H1 (cell line): ENCODE data around the gene SYNGR3. TPM values are rescaled to one million over a fixed set of nuclear protein-coding genes. Genes with fewer than 3 reads are reported as not detected.

Experiments
- CTCF ChIA-PET: fragments of 300-600 bp; sonication (Branson Sonifier 250); formaldehyde crosslinking; loops from one replicate; lab custom pipeline; 2021; ENCODE audit not compliant: partially characterized antibody; lab: Charles Lee
- POLR2A ChIA-PET: fragments of 300-600 bp; sonication (Branson Sonifier 250); formaldehyde crosslinking; loops from one replicate; lab custom pipeline; 2021; ENCODE audit warnings: inconsistent platforms; ENCODE audit not compliant: partially characterized antibody; lab: Charles Lee
- DNase-seq, 2 experiments: peaks; one replicate each; pipeline versions ENCODE4 v3.0.0 to v3.0.0-alpha.2; 2010 to 2022; ENCODE audit warnings: low spot score in 2 of 2, low read depth in 1 of 2, mixed read lengths in 1 of 2
- FAIRE-seq: peaks from 2 replicates; lab custom pipeline; 2011; peaks lifted over from hg19 to GRCh38; lab: Jason Lieb, UNC
- H2AFZ ChIP-seq: 2 replicates; pipeline ENCODE4 v1.8.1; 2012; ENCODE audit warnings: low read length, inconsistent platforms
- H2AK5ac ChIP-seq: 2 replicates; pipeline ENCODE4 v1.6.1; 2013; ENCODE audit warnings: low read depth, low read length
- H2BK120ac ChIP-seq: replicated peaks from 2 replicates; pipeline ENCODE3; 2013; ENCODE audit warnings: low read depth, low read length, inconsistent platforms
- H2BK12ac ChIP-seq: 2 replicates; pipeline ENCODE4 v1.6.1; 2013; ENCODE audit warnings: low read depth, low read length
- H2BK15ac ChIP-seq: 2 replicates; pipeline ENCODE4 v1.6.1; 2013; ENCODE audit warnings: low read length
- H2BK20ac ChIP-seq: 2 replicates; pipeline ENCODE4 v1.6.1; 2013; ENCODE audit warnings: low read length
- H2BK5ac ChIP-seq: 2 replicates; pipeline ENCODE4 v1.6.1; 2013; ENCODE audit warnings: low read depth, low read length
- H3K14ac ChIP-seq: 2 replicates; pipeline ENCODE4 v1.6.1; 2013; ENCODE audit warnings: inconsistent platforms; ENCODE audit not compliant: insufficient read length
- H3K18ac ChIP-seq: 2 replicates; pipeline ENCODE4 v1.6.1; 2013; ENCODE audit warnings: low read length; ENCODE audit errors: extremely low read depth
- H3K23ac ChIP-seq: 2 replicates; pipeline ENCODE4 v1.6.1; 2013; ENCODE audit warnings: inconsistent platforms; ENCODE audit not compliant: insufficient read length
- H3K23me2 ChIP-seq: 2 replicates; pipeline ENCODE4 v1.6.1; 2013; ENCODE audit warnings: low read depth, low read length
- H3K27ac ChIP-seq: 2 replicates; pipeline ENCODE4 v1.6.1; 2011; ENCODE audit warnings: low read depth, low read length, inconsistent platforms
- H3K27me3 ChIP-seq, 4 experiments: replicated peaks in 1 of 4; 1 replicate in 1 of 4; 2 replicates in 3 of 4; pipeline versions ENCODE4 v1.6.1 to v1.8.1; 2011 to 2013; ENCODE audit warnings: low read length in 3 of 4, mild to moderate bottlenecking in 3 of 4, inconsistent platforms in 2 of 4, mixed read lengths in 2 of 4, moderate library complexity in 1 of 4; ENCODE audit not compliant: control insufficient read depth in 3 of 4, insufficient read depth in 3 of 4; ENCODE audit errors: extremely low read depth in 1 of 4
- H3K36me3 ChIP-seq, 4 experiments: 2 replicates each; pipeline versions ENCODE4 v1.6.1 to v1.8.1; 2011 to 2013; ENCODE audit warnings: mild to moderate bottlenecking in 4 of 4, low read length in 3 of 4, moderate library complexity in 2 of 4, control low read depth in 1 of 4, inconsistent platforms in 1 of 4; ENCODE audit not compliant: insufficient read depth in 4 of 4, control insufficient read depth in 2 of 4
- H3K4ac ChIP-seq: replicated peaks from 2 replicates; pipeline ENCODE3; 2013; ENCODE audit warnings: low read length, low read depth, mixed read lengths, inconsistent platforms; ENCODE audit not compliant: insufficient read length
- H3K4me1 ChIP-seq, 4 experiments: replicated peaks in 1 of 4; 1 replicate in 1 of 4; 2 replicates in 3 of 4; pipeline versions ENCODE4 v1.6.1 to v1.8.1; 2011 to 2013; ENCODE audit warnings: low read length in 3 of 4, inconsistent platforms in 2 of 4, mixed read lengths in 1 of 4; ENCODE audit not compliant: insufficient read depth in 4 of 4, control insufficient read depth in 3 of 4
- H3K4me2 ChIP-seq, 2 experiments: 2 replicates each; pipeline versions ENCODE4 v1.6.1 to v1.8.1; 2011 to 2013; ENCODE audit warnings: low read depth in 2 of 2, low read length in 2 of 2, control low read depth in 1 of 2, inconsistent platforms in 1 of 2, mild to moderate bottlenecking in 1 of 2; ENCODE audit not compliant: insufficient read depth in 1 of 2
- H3K4me3 ChIP-seq, 4 experiments: fragments of 200-600, 300-600 bp in 1 of 4; sonication (generic), shearing (Covaris generic), sonication (Bioruptor Twin) in 1 of 4; 2 replicates each; pipeline versions ENCODE4 v1.5.1 to v1.8.1; 2011 to 2016; ENCODE audit warnings: low read length in 4 of 4, low read depth in 3 of 4, control low read depth in 2 of 4, inconsistent platforms in 2 of 4, mild to moderate bottlenecking in 2 of 4, mixed read lengths in 1 of 4, moderate library complexity in 1 of 4; ENCODE audit not compliant: insufficient read depth in 2 of 4; ENCODE audit errors: extremely low read depth in 1 of 4
- H3K56ac ChIP-seq: replicated peaks from 2 replicates; pipeline ENCODE3; 2013; ENCODE audit warnings: low read depth, mild to moderate bottlenecking, mixed read lengths, low read length, inconsistent platforms; ENCODE audit not compliant: insufficient read length
- H3K79me1 ChIP-seq: 2 replicates; pipeline ENCODE4 v1.6.1; 2013; ENCODE audit warnings: low read depth, low read length, control low read depth
- H3K79me2 ChIP-seq, 2 experiments: 2 replicates each; pipeline versions ENCODE4 v1.6.1 to v1.8.1; 2012 to 2013; ENCODE audit warnings: low read length in 2 of 2, mild to moderate bottlenecking in 2 of 2, inconsistent platforms in 1 of 2; ENCODE audit not compliant: insufficient read depth in 2 of 2, control insufficient read depth in 1 of 2
- H3K9ac ChIP-seq, 4 experiments: replicated peaks in 1 of 4; 1 replicate in 1 of 4; 2 replicates in 3 of 4; pipeline versions ENCODE4 v1.6.1 to v1.8.1; 2011 to 2013; ENCODE audit warnings: low read depth in 3 of 4, low read length in 3 of 4, control low read depth in 2 of 4, mild to moderate bottlenecking in 2 of 4, moderate library complexity in 2 of 4, inconsistent platforms in 1 of 4; ENCODE audit errors: extremely low read depth in 1 of 4
- H3K9me3 ChIP-seq, 2 experiments: 2 replicates each; pipeline versions ENCODE4 v1.6.1 to v1.8.1; 2012 to 2013; ENCODE audit warnings: mild to moderate bottlenecking in 2 of 2, moderate library complexity in 2 of 2, control low read depth in 1 of 2, inconsistent platforms in 1 of 2, low read depth in 1 of 2, low read length in 1 of 2, mixed read lengths in 1 of 2; ENCODE audit not compliant: insufficient read depth in 2 of 2
- H4K20me1 ChIP-seq, 2 experiments: replicated peaks in 1 of 2; 2 replicates each; pipeline versions ENCODE3 to v1.8.1; 2011 to 2013; ENCODE audit warnings: inconsistent platforms in 2 of 2, low read length in 2 of 2, mild to moderate bottlenecking in 1 of 2; ENCODE audit not compliant: insufficient read depth in 2 of 2, control insufficient read depth in 1 of 2
- H4K5ac ChIP-seq: 2 replicates; pipeline ENCODE4 v1.6.1; 2013; ENCODE audit warnings: low read length, low read depth, mixed read lengths, inconsistent platforms; ENCODE audit not compliant: insufficient read length
- H4K8ac ChIP-seq: 2 replicates; pipeline ENCODE4 v1.8.0; 2013; ENCODE audit warnings: mild to moderate bottlenecking, moderate library complexity, low read length, inconsistent platforms; ENCODE audit not compliant: insufficient read depth; ENCODE audit errors: extremely low read depth
- H4K91ac ChIP-seq: replicated peaks from 2 replicates; pipeline ENCODE3; 2013; ENCODE audit warnings: low read length, mixed read lengths, inconsistent platforms; ENCODE audit not compliant: insufficient read length
- ASH2L ChIP-seq: fragments of 200-600, 300-600 bp; sonication (generic); IDR thresholded peaks from one replicate; pipeline ENCODE4 v1.7.1; 2017; ENCODE audit warnings: low read length
- HDAC2 ChIP-seq, 2 experiments: fragments of 300-600 bp in 1 of 2; sonication (generic) in 1 of 2; IDR thresholded peaks; 2 replicates each; pipeline ENCODE4 v1.6.1; 2011 to 2012; ENCODE audit warnings: low read depth in 2 of 2, low read length in 2 of 2, mild to moderate bottlenecking in 2 of 2, moderate library complexity in 2 of 2, borderline replicate concordance in 1 of 2, inconsistent platforms in 1 of 2
- JUN ChIP-seq: IDR thresholded peaks from 2 replicates; pipeline ENCODE4 v1.6.1; 2011; ENCODE audit warnings: low read depth, mild to moderate bottlenecking, improper control_type of control experiment, low read length
- JUND ChIP-seq: IDR thresholded peaks from 2 replicates; pipeline ENCODE4 v1.6.1; 2011; ENCODE audit warnings: mild to moderate bottlenecking, improper control_type of control experiment, low read length
- KDM1A ChIP-seq: fragments of 200-600, 300-600 bp; sonication (generic); IDR thresholded peaks from 2 replicates; pipeline ENCODE4 v1.7.1; 2016; ENCODE audit warnings: mild to moderate bottlenecking, low read length, borderline replicate concordance
- NANOG ChIP-seq: IDR thresholded peaks from 2 replicates; pipeline ENCODE4 v1.6.1; 2011; ENCODE audit warnings: low read length, low read depth, mild to moderate bottlenecking, inconsistent platforms; ENCODE audit not compliant: insufficient read depth, poor library complexity, severe bottlenecking
- RBBP5 ChIP-seq: IDR thresholded peaks from 2 replicates; pipeline ENCODE4 v1.7.1; 2012; ENCODE audit warnings: low read depth, mild to moderate bottlenecking, inconsistent platforms, low read length, moderate library complexity, borderline replicate concordance
- RXRA ChIP-seq: IDR thresholded peaks from 2 replicates; pipeline ENCODE4 v1.6.1; 2011; ENCODE audit warnings: low read depth, mild to moderate bottlenecking, low read length, moderate library complexity; ENCODE audit not compliant: insufficient read depth
- SIRT6 ChIP-seq: IDR thresholded peaks from one replicate; pipeline ENCODE4 v1.7.1; 2012; ENCODE audit warnings: low read length, inconsistent platforms
- TAF1 ChIP-seq: IDR thresholded peaks from 2 replicates; pipeline ENCODE4 v1.6.1; 2011; ENCODE audit warnings: mild to moderate bottlenecking, low read depth, low read length
- WGBS, 2 experiments: shearing (Covaris generic) in 1 of 2; methylation state at CpG; one replicate each; pipeline versions ENCODE4 v1.1.6 to v1.1.7; 2013 to 2015; ENCODE audit warnings: low lambda C conversion rate in 2 of 2, mixed read lengths in 2 of 2, inconsistent platforms in 1 of 2, low coverage in 1 of 2, missing lambda C conversion rate in 1 of 2; ENCODE audit not compliant: insufficient replicate concordance in 2 of 2, insufficient coverage in 1 of 2, insufficient read length in 1 of 2; ENCODE audit errors: extremely low coverage in 1 of 2, missing lambda C conversion rate in 1 of 2; 5-methylcytosine and 5-hydroxymethylcytosine counted together
- polyA plus RNA-seq, 7 experiments: library from polyadenylated mRNA; depleted of rRNA in 3 of 7; stranded (reverse) in 5 of 7; unstranded in 2 of 7; fragments of >200 nt in 5 of 7; fragments of 200-250 nt in 2 of 7; gene quantifications; 1 replicate in 5 of 7; 2 replicates in 1 of 7; 4 replicates in 1 of 7; pipeline versions ENCODE4 v1.2.1 to v1.2.3, GENCODE V29; 2011 to 2013; ENCODE audit warnings: missing spikeins in 2 of 7, mixed read lengths in 2 of 7
- total RNA-seq: library from RNA; stranded (reverse); fragmentation: NEBNext Ultra II Directional; extraction: Animal tissue kit (Norgen Biotek cat#: 25700); gene quantifications from 2 replicates; pipeline ENCODE4 v1.2.1, GENCODE V29; 2021

SYNGR3 gene
- total and polyA plus RNA-seq, 2 of the 8 experiments (the other 6 are each of a cell fraction or from before 2014, with no cell fraction given), result 36.2 to 49.9 TPM

GRCh38 chr16:2009791-2010510, 20.2 kb downstream of the SYNGR3 start, which contains the start of gene ZNF598:
Gene ZNF598, minus strand, starts transcription at chr16:2009821.
- no peaks in the 10 kb centered on the region for H3K9me3 ChIP-seq
- peak within 1 kb of the TSS; percentile 89 to 92 for H3K4me2 ChIP-seq
- CTCF ChIA-PET, result no interaction called here
- peak in 1 of 2 experiments; percentile 82 for DNase-seq
- peak within 1 kb of the TSS; percentile 66 to 95 (median 83) for H3K4me3 ChIP-seq
- peak within 1 kb of the TSS; percentile 98 for H4K91ac ChIP-seq
- peak within 1 kb of the TSS; percentile 3 for H3K56ac ChIP-seq
- H3K79me1 ChIP-seq, result peaks cover 9% of the 10 kb centered on the region; the same call in 1 of the 2 replicates
- H3K4me1 ChIP-seq, result peaks cover 3 to 26% (median 15%) of the 10 kb centered on the region in 4 experiments
- POLR2A ChIA-PET, result interaction anchor here (0.6 to 2.8 kb wide), 8 partner anchors 13 to 145 kb away, joined by 3 to 17 read pairs (median 6); partner anchors contain the start of genes RPS2, TBL3 and TRAF7
- H3K4ac ChIP-seq, result peak within 1 kb of the TSS; percentile 96
- H3K9ac ChIP-seq, result peak within 1 kb of the TSS; percentile 79 to 83 (median 80)
- H3K23ac ChIP-seq, result no peak within 1 kb of the TSS
- H3K23me2 ChIP-seq, result peaks cover 12% of the 10 kb centered on the region; the same call in 1 of the 2 replicates
- H2AFZ ChIP-seq, result peak within 1 kb of the TSS; percentile 4
- H4K5ac ChIP-seq, result peak within 1 kb of the TSS; percentile 96
- peak within 1 kb of the TSS; percentile 53 for H2AK5ac ChIP-seq
- H2BK15ac ChIP-seq, result peak within 1 kb of the TSS; percentile 36; the same call in 1 of the 2 replicates
- 7% methylated on average over 34 of the region's 52 CpGs; no CpG with 5 or more reads in 1 of the 2 experiments for WGBS, 2 experiments
- peak within 1 kb of the TSS; percentile 98 for H3K18ac ChIP-seq
- peak within 1 kb of the TSS; percentile 79 for H2BK5ac ChIP-seq
- peak within 1 kb of the TSS; percentile 51 for H2BK120ac ChIP-seq
- peaks cover 15 to 36% of the 10 kb centered on the region in 2 experiments for H4K20me1 ChIP-seq
- H4K8ac ChIP-seq, result peak within 1 kb of the TSS; percentile 84
- no peak for FAIRE-seq
- H3K36me3 ChIP-seq, result 0 out of 8 replicates have a peak, but pooled peaks cover 0 to 2% (median 0%) of the 10 kb centered on the region in 4 experiments
- H3K14ac ChIP-seq, result peak within 1 kb of the TSS; percentile 67
- H3K27me3 ChIP-seq, result no peaks in the 10 kb centered on the region
- no peak within 1 kb of the TSS for H2BK20ac ChIP-seq
- H3K79me2 ChIP-seq, result peaks cover 22 to 43% of the 10 kb centered on the region in 2 experiments; a peak in 3 of 4 replicates
- H3K27ac ChIP-seq, result peak within 1 kb of the TSS; percentile 61
- no peak within 1 kb of the TSS for H2BK12ac ChIP-seq
- TF ChIP-seq RXRA (no peak), RBBP5 (no peak), HDAC2 (IDR thresholded peaks at IDR 0.05; ENCODE audit: borderline replicate concordance in 1 of 2, low read depth in 2 of 2, low read length in 2 of 2) (peak in 1 of 2 experiments; percentile 71; a peak in 1 of 4 replicates), SIRT6 (no peak), NANOG (no peak), JUN (no peak), KDM1A (no peak), TAF1 (peak; percentile 74), JUND (no peak), ASH2L (peak; percentile 64)
